ENCODE data around the gene PON2. TPM values are rescaled to one million over a fixed set of nuclear protein-coding genes. Genes with fewer than 3 reads are reported as not detected.

PON2 gene
- total RNA-seq, 1 experiment from 2014 or later: 73.7 TPM

GRCh38 chr7:95376632-95377400 lies 58.0 kb downstream of the PON2 start:
- H3K9me3 Mint-ChIP-seq (ENCODE audit: low read depth, unreplicated experiment): peaks cover 6% of the 10 kb centered on the region
- no peaks in the 10 kb centered on the region for H3K36me3 Mint-ChIP-seq (ENCODE audit: insufficient read depth, unreplicated experiment)
- no peak overlapping the region for H3K4me3 Mint-ChIP-seq (ENCODE audit: low read depth, unreplicated experiment)
- BruUV-seq (replicated peaks): no TSS peak
- no peak for TF ChIP-seq CTCF (IDR thresholded peaks at IDR 0.05; ENCODE audit: unreplicated experiment)
- CTCF ChIA-PET: no interaction called here
- intact Hi-C loops (cut with micrococcal nuclease; ENCODE audit: unreplicated experiment): no loop called here
- H3K4me1 Mint-ChIP-seq (ENCODE audit: low read depth, unreplicated experiment): no peaks in the 10 kb centered on the region
- DNase-seq: no peak
- H3K27ac Mint-ChIP-seq (ENCODE audit: unreplicated experiment): no peak overlapping the region
- H3K27me3 Mint-ChIP-seq (ENCODE audit: unreplicated experiment): no peaks in the 10 kb centered on the region

GRCh38 chr7:95375591-95376257 lies 59.1 kb downstream of the PON2 start:
- intact Hi-C loops (cut with micrococcal nuclease; ENCODE audit: unreplicated experiment): no loop called here
- Mint-ChIP-seq H3K9me3 (ENCODE audit: low read depth, unreplicated experiment) (peaks cover 6% of the 10 kb centered on the region), H3K27me3 (ENCODE audit: unreplicated experiment) (no peaks in the 10 kb centered on the region), H3K4me1 (ENCODE audit: low read depth, unreplicated experiment) (no peaks in the 10 kb centered on the region), H3K36me3 (ENCODE audit: insufficient read depth, unreplicated experiment) (no peaks in the 10 kb centered on the region), H3K4me3 (ENCODE audit: low read depth, unreplicated experiment) (no peak overlapping the region), H3K27ac (ENCODE audit: unreplicated experiment) (no peak overlapping the region)
- no peak for DNase-seq
- TF ChIP-seq CTCF (IDR thresholded peaks at IDR 0.05; ENCODE audit: unreplicated experiment): no peak
- no TSS peak for BruUV-seq (replicated peaks)
- CTCF ChIA-PET: no interaction called here

- CTCF ChIA-PET: no interaction called here
- Mint-ChIP-seq H3K36me3 (ENCODE audit: insufficient read depth, unreplicated experiment) (no peaks in the 10 kb centered on the region), H3K4me3 (ENCODE audit: low read depth, unreplicated experiment) (no peak overlapping the region), H3K27ac (ENCODE audit: unreplicated experiment) (no peak overlapping the region), H3K27me3 (ENCODE audit: unreplicated experiment) (no peaks in the 10 kb centered on the region), H3K9me3 (ENCODE audit: low read depth, unreplicated experiment) (peaks cover 4% of the 10 kb centered on the region), H3K4me1 (ENCODE audit: low read depth, unreplicated experiment) (no peaks in the 10 kb centered on the region)
- no TSS peak for BruUV-seq (replicated peaks)
- no peak for TF ChIP-seq CTCF (IDR thresholded peaks at IDR 0.05; ENCODE audit: unreplicated experiment)
- DNase-seq: no peak
- intact Hi-C loops (cut with micrococcal nuclease; ENCODE audit: unreplicated experiment): no loop called here
Measured at GRCh38 chr7:95373323-95373722, 61.5 kb downstream of the PON2 start.

GRCh38 chr7:95368235-95368634 lies 66.6 kb downstream of the PON2 start:
- TF ChIP-seq CTCF (IDR thresholded peaks at IDR 0.05; ENCODE audit: unreplicated experiment): no peak
- no peak overlapping the region for H3K4me3 Mint-ChIP-seq (ENCODE audit: low read depth, unreplicated experiment)
- intact Hi-C loops (cut with micrococcal nuclease; ENCODE audit: unreplicated experiment): no loop called here
- no peaks in the 10 kb centered on the region for H3K9me3 Mint-ChIP-seq (ENCODE audit: low read depth, unreplicated experiment)
- no peak for DNase-seq
- H3K36me3 Mint-ChIP-seq (ENCODE audit: insufficient read depth, unreplicated experiment): no peaks in the 10 kb centered on the region
- H3K27me3 Mint-ChIP-seq (ENCODE audit: unreplicated experiment): no peaks in the 10 kb centered on the region
- H3K4me1 Mint-ChIP-seq (ENCODE audit: low read depth, unreplicated experiment): no peaks in the 10 kb centered on the region
- H3K27ac Mint-ChIP-seq (ENCODE audit: unreplicated experiment): no peak overlapping the region
- no TSS peak for BruUV-seq (replicated peaks)
- CTCF ChIA-PET: no interaction called here
